Mesendoderm (in vitro differentiated cells): Measurements from ENCODE around the gene SLC16A4.

ENCODE experiments used
- DNase-seq: peaks from one replicate; pipeline ENCODE4 v3.0.0; 2013
- H2AK5ac ChIP-seq: 2 replicates; pipeline ENCODE4 v1.6.1; 2013; ENCODE audit warnings: low read length, inconsistent platforms
- H2BK120ac ChIP-seq: 2 replicates; pipeline ENCODE4 v1.6.1; 2013; ENCODE audit warnings: low read depth, mild to moderate bottlenecking, low read length, moderate library complexity, mixed read lengths
- H2BK15ac ChIP-seq: replicated peaks from 2 replicates; pipeline ENCODE4 v1.6.1; 2013; ENCODE audit warnings: low read depth, mild to moderate bottlenecking, moderate library complexity
- H2BK5ac ChIP-seq: 2 replicates; pipeline ENCODE4 v1.6.1; 2013; ENCODE audit warnings: low read length, inconsistent platforms
- H3K18ac ChIP-seq: 2 replicates; pipeline ENCODE4 v1.6.1; 2013; ENCODE audit warnings: mild to moderate bottlenecking, low read length, mixed read lengths
- H3K23ac ChIP-seq: one replicate; pipeline ENCODE4 v1.6.1; 2013; ENCODE audit warnings: low read length
- H3K27ac ChIP-seq: 2 replicates; pipeline ENCODE4 v1.5.1; 2013; ENCODE audit warnings: low read depth, mild to moderate bottlenecking, inconsistent platforms, low read length, moderate library complexity
- H3K27me3 ChIP-seq: 2 replicates; pipeline ENCODE4 v1.6.1; 2013; ENCODE audit warnings: low read length, control low read depth, mild to moderate bottlenecking, inconsistent platforms; ENCODE audit not compliant: insufficient read depth, poor library complexity
- H3K36me3 ChIP-seq: 2 replicates; pipeline ENCODE4 v1.6.1; 2013; ENCODE audit warnings: low read length, inconsistent platforms; ENCODE audit not compliant: control insufficient read depth, insufficient read depth
- H3K4ac ChIP-seq: one replicate; pipeline ENCODE4 v1.6.1; 2013; ENCODE audit warnings: low read depth, mild to moderate bottlenecking, low read length, moderate library complexity
- H3K4me1 ChIP-seq: 2 replicates; pipeline ENCODE4 v1.6.1; 2013; ENCODE audit warnings: low read depth, low read length, inconsistent platforms; ENCODE audit not compliant: control insufficient read depth
- H3K4me2 ChIP-seq: 2 replicates; pipeline ENCODE4 v1.6.1; 2013; ENCODE audit warnings: low read length
- H3K4me3 ChIP-seq: 2 replicates; pipeline ENCODE4 v1.5.1; 2013; ENCODE audit warnings: mild to moderate bottlenecking, low read length
- H3K56ac ChIP-seq: one replicate; pipeline ENCODE4 v1.6.1; 2013; ENCODE audit warnings: low read length
- H3K79me1 ChIP-seq: 2 replicates; pipeline ENCODE4 v1.6.1; 2013; ENCODE audit warnings: low read length, inconsistent platforms
- H3K79me2 ChIP-seq: 2 replicates; pipeline ENCODE4 v1.6.1; 2013; ENCODE audit warnings: mild to moderate bottlenecking, low read length; ENCODE audit not compliant: control insufficient read depth, insufficient read depth
- H3K9ac ChIP-seq: 2 replicates; pipeline ENCODE4 v1.6.1; 2013; ENCODE audit warnings: low read length, inconsistent platforms
- H4K5ac ChIP-seq: one replicate; pipeline ENCODE4 v1.6.1; 2013; ENCODE audit warnings: low read length
- H4K8ac ChIP-seq: one replicate; pipeline ENCODE4 v1.6.1; 2013; ENCODE audit warnings: low read depth, mild to moderate bottlenecking, control low read depth, low read length, moderate library complexity
- WGBS: extraction: QIAGEN DNeasy Blood & Tissue Kit; methylation state at CpG from one replicate; pipeline ENCODE4 v1.1.7; 2013; ENCODE audit warnings: low lambda C conversion rate, missing lambda C conversion rate; ENCODE audit not compliant: insufficient coverage; ENCODE audit errors: extremely low coverage; 5-methylcytosine and 5-hydroxymethylcytosine counted together

SLC16A4 gene

DNA sequence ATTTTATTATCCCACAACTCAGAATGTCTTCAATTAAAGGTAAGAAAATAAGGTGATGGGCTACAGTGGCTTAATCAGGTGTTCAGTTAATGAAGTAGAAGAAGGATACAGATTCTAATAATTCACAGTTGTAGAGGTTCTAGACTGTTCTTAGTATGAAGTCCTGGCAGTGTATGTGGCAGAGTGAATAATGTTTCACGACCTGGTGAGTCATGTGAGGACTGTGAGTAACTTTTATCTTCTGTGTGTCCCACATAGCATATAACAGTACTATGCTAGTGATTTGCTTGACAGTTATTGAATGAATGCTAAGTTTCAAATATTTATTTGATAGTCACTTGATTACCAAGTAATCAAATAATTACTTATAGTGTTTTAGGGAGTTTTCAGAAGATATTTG is 20.0 kb downstream of the SLC16A4 start:
- no peaks in the 10 kb centered on the region for H3K27me3 ChIP-seq
- H2AK5ac ChIP-seq: no peak overlapping the region
- DNase-seq: no peak
- no peak overlapping the region for H4K5ac ChIP-seq
- no peak overlapping the region for H4K8ac ChIP-seq
- no peak overlapping the region for H3K4ac ChIP-seq
- no peaks in the 10 kb centered on the region for H3K36me3 ChIP-seq
- no peak overlapping the region for H3K56ac ChIP-seq
- H3K4me3 ChIP-seq: no peak overlapping the region
- H3K18ac ChIP-seq: no peak overlapping the region
- H3K23ac ChIP-seq: no peak overlapping the region
- no peak overlapping the region for H2BK120ac ChIP-seq
- no peaks in the 10 kb centered on the region for H3K4me1 ChIP-seq
- peaks cover 1% of the 10 kb centered on the region for H3K79me1 ChIP-seq
- no peak overlapping the region for H3K4me2 ChIP-seq
- WGBS: no CpG with 5 or more reads among the region's 1 CpG
- H3K79me2 ChIP-seq: no peaks in the 10 kb centered on the region
- H3K9ac ChIP-seq: no peak overlapping the region
- no peak overlapping the region for H2BK15ac ChIP-seq
- H2BK5ac ChIP-seq: no peak overlapping the region
- H3K27ac ChIP-seq: no peak overlapping the region

- no peak overlapping the region for H2BK5ac ChIP-seq
- H3K27ac ChIP-seq: no peak overlapping the region
- no peak overlapping the region for H3K18ac ChIP-seq
- H3K4ac ChIP-seq: no peak overlapping the region
- H2BK15ac ChIP-seq: no peak overlapping the region
- H3K23ac ChIP-seq: no peak overlapping the region
- H4K8ac ChIP-seq: no peak overlapping the region
- DNase-seq: no peak
- no peak overlapping the region for H3K4me2 ChIP-seq
- H3K56ac ChIP-seq: no peak overlapping the region
- peaks cover 3% of the 10 kb centered on the region for H3K79me2 ChIP-seq
- no peak overlapping the region for H3K9ac ChIP-seq
- no peaks in the 10 kb centered on the region for H3K4me1 ChIP-seq
- no peak overlapping the region for H3K4me3 ChIP-seq
- no peaks in the 10 kb centered on the region for H3K36me3 ChIP-seq
- no peak overlapping the region for H2BK120ac ChIP-seq
- H2AK5ac ChIP-seq: no peak overlapping the region
- no peaks in the 10 kb centered on the region for H3K27me3 ChIP-seq
- H4K5ac ChIP-seq: no peak overlapping the region
- H3K79me1 ChIP-seq: peaks cover 6% of the 10 kb centered on the region
- no CpG with 5 or more reads among the region's 3 CpGs for WGBS
These were observed 26.6 kb downstream of the SLC16A4 start for GRCh38 chr1:110364221-110364620.

DNA sequence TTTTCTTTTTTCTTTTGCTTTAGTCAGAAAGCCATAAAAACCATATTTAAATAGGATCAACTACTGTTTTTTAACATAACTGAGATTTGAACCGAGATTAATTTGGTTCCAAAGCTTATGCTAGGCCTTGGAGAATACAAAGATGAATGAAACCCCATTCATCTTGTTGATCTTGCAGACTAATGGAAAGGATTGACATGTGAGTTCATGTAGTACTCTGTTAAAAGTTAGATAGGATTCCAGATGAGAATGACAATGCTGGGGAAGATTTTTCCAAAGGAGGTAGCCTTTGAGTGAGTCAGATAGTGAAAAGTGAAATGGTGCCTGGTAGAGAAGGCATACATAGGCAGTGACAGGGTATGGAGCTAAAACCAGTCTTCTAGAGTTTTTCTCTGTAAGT is 29.0 kb downstream of the SLC16A4 start:
- Histone ChIP-seq H3K4me2 (no peak overlapping the region), H3K4me3 (no peak overlapping the region), H3K27ac (no peak overlapping the region), H4K8ac (no peak overlapping the region), H3K36me3 (no peaks in the 10 kb centered on the region), H3K4me1 (no peaks in the 10 kb centered on the region), H2BK15ac (no peak overlapping the region), H3K79me2 (peaks cover 7% of the 10 kb centered on the region), H2BK5ac (no peak overlapping the region), H2AK5ac (no peak overlapping the region), H2BK120ac (no peak overlapping the region), H3K56ac (no peak overlapping the region), H3K23ac (no peak overlapping the region), H3K79me1 (peaks cover 4% of the 10 kb centered on the region), H4K5ac (no peak overlapping the region), H3K4ac (no peak overlapping the region), H3K18ac (no peak overlapping the region), H3K9ac (no peak overlapping the region), H3K27me3 (no peaks in the 10 kb centered on the region)
- DNase-seq: no peak
- WGBS: no CpG with 5 or more reads among the region's 1 CpG

- WGBS: no CpG with 5 or more reads among the region's 2 CpGs
- Histone ChIP-seq H3K79me1 (peaks cover 6% of the 10 kb centered on the region), H3K18ac (no peak overlapping the region), H2BK120ac (no peak overlapping the region), H4K5ac (no peak overlapping the region), H3K36me3 (no peaks in the 10 kb centered on the region), H2BK15ac (no peak overlapping the region), H3K4me2 (no peak overlapping the region), H3K27me3 (no peaks in the 10 kb centered on the region), H4K8ac (no peak overlapping the region), H3K27ac (no peak overlapping the region), H3K9ac (no peak overlapping the region), H3K4me1 (no peaks in the 10 kb centered on the region), H3K56ac (no peak overlapping the region), H2AK5ac (no peak overlapping the region), H3K23ac (no peak overlapping the region), H3K79me2 (peaks cover 11% of the 10 kb centered on the region), H3K4ac (no peak overlapping the region), H3K4me3 (no peak overlapping the region), H2BK5ac (no peak overlapping the region)
- DNase-seq: no peak
These were observed 30.4 kb downstream of the SLC16A4 start for GRCh38 chr1:110360431-110360830.

GRCh38 chr1:110356379-110356778 is 34.4 kb downstream of the SLC16A4 start:
- no peak overlapping the region for H3K9ac ChIP-seq
- no peaks in the 10 kb centered on the region for H3K36me3 ChIP-seq
- H2BK5ac ChIP-seq: no peak overlapping the region
- no peak overlapping the region for H3K18ac ChIP-seq
- H3K27me3 ChIP-seq: no peaks in the 10 kb centered on the region
- no peak overlapping the region for H3K4me3 ChIP-seq
- no peak overlapping the region for H2BK120ac ChIP-seq
- DNase-seq: no peak
- H3K79me2 ChIP-seq: peaks cover 25% of the 10 kb centered on the region
- H2AK5ac ChIP-seq: no peak overlapping the region
- WGBS: no CpG with 5 or more reads among the region's 2 CpGs
- H3K4me2 ChIP-seq: no peak overlapping the region
- peaks cover 5% of the 10 kb centered on the region for H3K79me1 ChIP-seq
- no peak overlapping the region for H4K5ac ChIP-seq
- no peak overlapping the region for H3K23ac ChIP-seq
- H4K8ac ChIP-seq: no peak overlapping the region
- H3K56ac ChIP-seq: no peak overlapping the region
- no peak overlapping the region for H3K27ac ChIP-seq
- H3K4me1 ChIP-seq: no peaks in the 10 kb centered on the region
- no peak overlapping the region for H3K4ac ChIP-seq
- H2BK15ac ChIP-seq: no peak overlapping the region

- H4K8ac ChIP-seq: no peak overlapping the region
- H2BK5ac ChIP-seq: no peak overlapping the region
- no peaks in the 10 kb centered on the region for H3K36me3 ChIP-seq
- H2BK120ac ChIP-seq: no peak overlapping the region
- no peak overlapping the region for H2BK15ac ChIP-seq
- no peak overlapping the region for H3K4me3 ChIP-seq
- H3K23ac ChIP-seq: no peak overlapping the region
- no peak overlapping the region for H3K27ac ChIP-seq
- peaks cover 33% of the 10 kb centered on the region for H3K79me2 ChIP-seq
- H3K4ac ChIP-seq: no peak overlapping the region
- no CpG with 5 or more reads among the region's 1 CpG for WGBS
- H3K18ac ChIP-seq: no peak overlapping the region
- H3K4me2 ChIP-seq: no peak overlapping the region
- no peak for DNase-seq
- peaks cover 2% of the 10 kb centered on the region for H3K4me1 ChIP-seq
- H4K5ac ChIP-seq: no peak overlapping the region
- no peak overlapping the region for H3K9ac ChIP-seq
- H3K56ac ChIP-seq: no peak overlapping the region
- no peak overlapping the region for H2AK5ac ChIP-seq
- H3K27me3 ChIP-seq: no peaks in the 10 kb centered on the region
- peaks cover 9% of the 10 kb centered on the region for H3K79me1 ChIP-seq
These were observed 35.5 kb downstream of the SLC16A4 start for GRCh38 chr1:110355321-110355720.
